ENCODE results near the gene VTI1A. TPM values are rescaled to one million over a fixed set of nuclear protein-coding genes. Genes with fewer than 3 reads are reported as not detected.

Gene VTI1A
- total RNA-seq, 1 experiment from 2014 or later = 22.0 TPM

DNA sequence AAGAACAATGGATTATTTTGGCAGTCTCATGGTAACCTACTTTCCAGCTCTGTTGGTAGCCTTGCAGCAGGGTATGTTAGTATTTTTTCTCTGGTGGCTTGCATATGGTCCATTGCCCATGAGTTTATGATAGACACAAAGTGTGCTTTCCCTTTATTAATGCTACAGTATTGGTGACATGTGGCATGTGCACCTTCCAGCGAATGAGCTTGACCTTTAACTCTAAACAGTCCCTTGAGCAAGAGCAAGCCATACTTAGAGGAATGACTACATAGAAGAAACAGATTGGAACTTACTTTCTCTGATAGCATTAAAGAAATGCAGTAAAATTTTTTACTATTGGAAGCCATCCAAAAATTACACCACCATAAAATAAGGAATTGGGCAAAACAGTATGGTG lies 73.9 kb downstream of the VTI1A start:
- Mint-ChIP-seq H3K4me1 (peaks cover 5 to 15% of the 10 kb centered on the region in 2 experiments; a peak in 3 of 4 replicates), H3K4me3 (no peak overlapping the region), H3K27ac (no peak overlapping the region), H3K9me3 (no peaks in the 10 kb centered on the region), H3K36me3 (ENCODE audit: insufficient read depth in 1 of 3, low read depth in 3 of 3) (no peaks in the 10 kb centered on the region), H3K27me3 (ENCODE audit: low read depth) (no peaks in the 10 kb centered on the region)
- Histone ChIP-seq H2BK5ac (ENCODE audit: insufficient read length, low read length) (no peak overlapping the region), H2BK120ac (ENCODE audit: low read depth, low read length, poor library complexity, severe bottlenecking) (no peak overlapping the region), H3K23me2 (ENCODE audit: insufficient read length, low read depth, low read length, poor library complexity, severe bottlenecking) (no peaks in the 10 kb centered on the region), H3K23ac (ENCODE audit: insufficient read length, low read depth, low read length) (no peak overlapping the region), H3T11ph (ENCODE audit: low read length) (no peak overlapping the region), H3K4me2 (ENCODE audit: insufficient read depth, insufficient read length, low read length) (no peak overlapping the region), H4K8ac (replicated peaks; ENCODE audit: insufficient read length, low read depth, low read length) (no peak overlapping the region), H2BK12ac (ENCODE audit: insufficient read length, low read depth, low read length) (no peak overlapping the region), H3K9ac (ENCODE audit: extremely low read depth, insufficient read length, low read length) (no peak overlapping the region), H2BK20ac (ENCODE audit: low read depth, low read length, poor library complexity, severe bottlenecking) (no peak overlapping the region), H3K14ac (ENCODE audit: insufficient read depth, low read length) (no peak overlapping the region), H3K56ac (ENCODE audit: insufficient read length, low read depth, low read length) (no peak overlapping the region), H3K4me1 (ENCODE audit: insufficient read depth, low read length) (peaks cover 2% of the 10 kb centered on the region; the same call in 1 of the 2 replicates), H4K91ac (ENCODE audit: insufficient read length, low read depth, low read length) (no peak overlapping the region), H3K79me1 (ENCODE audit: insufficient read depth, low read depth, low read length, poor library complexity, severe bottlenecking) (no peaks in the 10 kb centered on the region), H2AFZ (ENCODE audit: low read length) (no peak overlapping the region), H3K4ac (ENCODE audit: low read depth, low read length) (no peak overlapping the region), H2BK15ac (ENCODE audit: low read depth, low read length) (no peak overlapping the region), H3K18ac (ENCODE audit: insufficient read length, low read depth, low read length) (no peak overlapping the region), H3K27me3 (ENCODE audit: insufficient read depth, low read length) (no peaks in the 10 kb centered on the region), H4K20me1 (ENCODE audit: control insufficient read depth, insufficient read depth, insufficient read length) (no peaks in the 10 kb centered on the region), H3K79me2 (ENCODE audit: insufficient read depth, low read length) (no peaks in the 10 kb centered on the region), H3K27ac (ENCODE audit: insufficient read length, low read depth, low read length) (no peak overlapping the region), H4K5ac (ENCODE audit: insufficient read length, low read depth, low read length) (no peak overlapping the region), H2AK5ac (ENCODE audit: insufficient read length, low read length) (no peak overlapping the region), H3K9me3 (ENCODE audit: control insufficient read depth, low read depth, low read length) (no peaks in the 10 kb centered on the region)
- no peak for DNase-seq
- TF ChIP-seq, protein P1, sequence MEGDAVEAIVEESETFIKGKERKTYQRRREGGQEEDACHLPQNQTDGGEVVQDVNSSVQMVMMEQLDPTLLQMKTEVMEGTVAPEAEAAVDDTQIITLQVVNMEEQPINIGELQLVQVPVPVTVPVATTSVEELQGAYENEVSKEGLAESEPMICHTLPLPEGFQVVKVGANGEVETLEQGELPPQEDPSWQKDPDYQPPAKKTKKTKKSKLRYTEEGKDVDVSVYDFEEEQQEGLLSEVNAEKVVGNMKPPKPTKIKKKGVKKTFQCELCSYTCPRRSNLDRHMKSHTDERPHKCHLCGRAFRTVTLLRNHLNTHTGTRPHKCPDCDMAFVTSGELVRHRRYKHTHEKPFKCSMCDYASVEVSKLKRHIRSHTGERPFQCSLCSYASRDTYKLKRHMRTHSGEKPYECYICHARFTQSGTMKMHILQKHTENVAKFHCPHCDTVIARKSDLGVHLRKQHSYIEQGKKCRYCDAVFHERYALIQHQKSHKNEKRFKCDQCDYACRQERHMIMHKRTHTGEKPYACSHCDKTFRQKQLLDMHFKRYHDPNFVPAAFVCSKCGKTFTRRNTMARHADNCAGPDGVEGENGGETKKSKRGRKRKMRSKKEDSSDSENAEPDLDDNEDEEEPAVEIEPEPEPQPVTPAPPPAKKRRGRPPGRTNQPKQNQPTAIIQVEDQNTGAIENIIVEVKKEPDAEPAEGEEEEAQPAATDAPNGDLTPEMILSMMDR (conservative IDR thresholded peaks at IDR 0.05) = no peak
- no CpG with 5 or more reads among the region's 1 CpG for WGBS (ENCODE audit: extremely low coverage, insufficient read length, low lambda C conversion rate)

Measured in H9 (cell line).